Fibroblast of lung (primary cell): ENCODE measurements around the gene SIAH3. TPM values are rescaled to one million over a fixed set of nuclear protein-coding genes. Genes with fewer than 3 reads are reported as not detected.
"Not testable (repeated sequence)": the region's sequence is repeated elsewhere in the genome, so short reads cannot be mapped to it uniquely, and the experiment has no call there.

Source experiments
- DNase-seq, 2 donors: peaks; one replicate each; pipeline versions ENCODE4 v3.0.0 to v3.0.0-alpha.2; 2010; ENCODE audit warnings: low read depth in 2 of 2
- H2AFZ ChIP-seq: 2 replicates; pipeline ENCODE4 v1.5.1; 2012; ENCODE audit warnings: low read length, control low read depth, inconsistent platforms
- H3K27ac ChIP-seq: 2 replicates; pipeline ENCODE4 v1.5.1; 2011; ENCODE audit warnings: low read length, control low read depth; ENCODE audit not compliant: insufficient read depth
- H3K27me3 ChIP-seq: 2 replicates; pipeline ENCODE4 v1.5.1; 2011; ENCODE audit warnings: mild to moderate bottlenecking, low read length; ENCODE audit not compliant: control insufficient read depth, insufficient read depth
- H3K36me3 ChIP-seq: 2 replicates; pipeline ENCODE4 v1.5.1; 2011; ENCODE audit warnings: low read length; ENCODE audit not compliant: control insufficient read depth, insufficient read depth
- H3K4me1 ChIP-seq: 2 replicates; pipeline ENCODE4 v1.5.1; 2011; ENCODE audit warnings: low read length; ENCODE audit not compliant: control insufficient read depth, insufficient read depth; ENCODE audit errors: extremely low read depth
- H3K4me2 ChIP-seq: 2 replicates; pipeline ENCODE4 v1.5.1; 2011; ENCODE audit warnings: low read length, control low read depth; ENCODE audit not compliant: insufficient read depth; ENCODE audit errors: extremely low read depth
- H3K4me3 ChIP-seq, 4 experiments: fragments of 200-600 bp in 1 of 4; sonication (generic) in 1 of 4; replicated peaks in 1 of 4; 2 replicates each; pipeline ENCODE4 v1.5.1; 2011 to 2016; ENCODE audit warnings: low read length in 4 of 4, low read depth in 3 of 4, mild to moderate bottlenecking in 3 of 4, control low read depth in 2 of 4, inconsistent platforms in 1 of 4, mixed read lengths in 1 of 4; ENCODE audit not compliant: insufficient read depth in 1 of 4; ENCODE audit errors: control extremely low read depth in 1 of 4
- H3K79me2 ChIP-seq: 2 replicates; pipeline ENCODE4 v1.5.1; 2012; ENCODE audit warnings: mild to moderate bottlenecking, low read length, inconsistent platforms; ENCODE audit not compliant: control insufficient read depth, insufficient read depth
- H3K9ac ChIP-seq: 2 replicates; pipeline ENCODE4 v1.5.1; 2011; ENCODE audit warnings: mild to moderate bottlenecking, low read length, control low read depth; ENCODE audit not compliant: insufficient read depth
- H3K9me3 ChIP-seq: 2 replicates; pipeline ENCODE4 v1.5.1; 2012; ENCODE audit warnings: low read depth, low read length; ENCODE audit not compliant: control insufficient read depth, insufficient read depth
- H4K20me1 ChIP-seq: 2 replicates; pipeline ENCODE4 v1.5.1; 2011; ENCODE audit warnings: low read length; ENCODE audit not compliant: control insufficient read depth, insufficient read depth; ENCODE audit errors: extremely low read depth
- EZH2 ChIP-seq: IDR thresholded peaks from 2 replicates; pipeline ENCODE4 v1.5.1; 2012; ENCODE audit warnings: low read length, control low read depth, mild to moderate bottlenecking; ENCODE audit errors: missing control alignments
- polyA plus RNA-seq, 2 donors: library from polyadenylated mRNA; depleted of rRNA in 1 of 2; stranded (reverse) in 1 of 2; unstranded in 1 of 2; fragments of >200 nt; gene quantifications; 2 replicates each; pipeline ENCODE4 v1.2.1, GENCODE V29; 2011 to 2012; ENCODE audit warnings: missing spikeins in 1 of 2
- total RNA-seq: library from RNA; depleted of rRNA; stranded (reverse); fragments of >200 nt; gene quantifications from 2 replicates; pipeline ENCODE4 v1.2.1, GENCODE V29; 2014
- TF ChIP-seq, protein P1 (sequence below), 2 donors: IDR thresholded peaks in 1 of 2; conservative IDR thresholded peaks in 1 of 2; 1 replicate in 1 of 2; 2 replicates in 1 of 2; pipeline ENCODE4 v1.5.1; 2011 to 2012; ENCODE audit warnings: low read length in 2 of 2, control low read depth in 1 of 2, inconsistent platforms in 1 of 2, low read depth in 1 of 2, mild to moderate bottlenecking in 1 of 2

SIAH3 gene
- total and polyA plus RNA-seq, 2 donors (not counting 1 experiment from before 2014, with no cell fraction given): not detected

DNA sequence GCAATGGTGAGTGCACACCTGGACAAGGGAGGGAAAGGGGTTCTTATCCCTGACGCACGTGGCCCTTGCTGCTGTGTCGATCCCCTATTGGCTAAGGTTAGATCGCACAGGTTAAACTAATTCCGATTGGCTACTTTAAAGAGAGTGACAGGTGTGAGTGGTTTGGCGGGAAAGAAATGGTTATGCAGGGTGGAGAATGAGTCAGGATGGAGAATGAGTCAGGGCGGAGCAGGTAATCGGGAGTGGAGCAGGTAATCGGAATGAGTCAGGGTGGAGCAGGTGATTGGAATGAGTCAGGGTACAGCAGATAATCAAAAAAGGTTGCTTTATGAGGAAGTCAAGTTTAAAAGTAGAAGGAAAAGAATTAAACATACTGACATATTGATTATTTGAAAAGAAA is 24.4 kb upstream of the SIAH3 start:
- Histone ChIP-seq H3K4me3 (no peak overlapping the region), H3K9ac (no peak overlapping the region), H4K20me1 (no peaks in the 10 kb centered on the region), H3K4me2 (no peak overlapping the region), H3K9me3 (no peaks in the 10 kb centered on the region), H3K27ac (no peak overlapping the region), H2AFZ (no peak overlapping the region), H3K4me1 (no peaks in the 10 kb centered on the region), H3K79me2 (no peaks in the 10 kb centered on the region), H3K27me3 (peaks cover 4% of the 10 kb centered on the region), H3K36me3 (no peaks in the 10 kb centered on the region)
- DNase-seq: no peak
- TF ChIP-seq, protein P1, sequence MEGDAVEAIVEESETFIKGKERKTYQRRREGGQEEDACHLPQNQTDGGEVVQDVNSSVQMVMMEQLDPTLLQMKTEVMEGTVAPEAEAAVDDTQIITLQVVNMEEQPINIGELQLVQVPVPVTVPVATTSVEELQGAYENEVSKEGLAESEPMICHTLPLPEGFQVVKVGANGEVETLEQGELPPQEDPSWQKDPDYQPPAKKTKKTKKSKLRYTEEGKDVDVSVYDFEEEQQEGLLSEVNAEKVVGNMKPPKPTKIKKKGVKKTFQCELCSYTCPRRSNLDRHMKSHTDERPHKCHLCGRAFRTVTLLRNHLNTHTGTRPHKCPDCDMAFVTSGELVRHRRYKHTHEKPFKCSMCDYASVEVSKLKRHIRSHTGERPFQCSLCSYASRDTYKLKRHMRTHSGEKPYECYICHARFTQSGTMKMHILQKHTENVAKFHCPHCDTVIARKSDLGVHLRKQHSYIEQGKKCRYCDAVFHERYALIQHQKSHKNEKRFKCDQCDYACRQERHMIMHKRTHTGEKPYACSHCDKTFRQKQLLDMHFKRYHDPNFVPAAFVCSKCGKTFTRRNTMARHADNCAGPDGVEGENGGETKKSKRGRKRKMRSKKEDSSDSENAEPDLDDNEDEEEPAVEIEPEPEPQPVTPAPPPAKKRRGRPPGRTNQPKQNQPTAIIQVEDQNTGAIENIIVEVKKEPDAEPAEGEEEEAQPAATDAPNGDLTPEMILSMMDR (conservative IDR thresholded peaks at IDR 0.05 in 1 of 2, IDR thresholded peaks at IDR 0.05 in 1 of 2; ENCODE audit: low read depth in 1 of 2, low read length in 2 of 2): no peak
- no peak for TF ChIP-seq EZH2

DNA sequence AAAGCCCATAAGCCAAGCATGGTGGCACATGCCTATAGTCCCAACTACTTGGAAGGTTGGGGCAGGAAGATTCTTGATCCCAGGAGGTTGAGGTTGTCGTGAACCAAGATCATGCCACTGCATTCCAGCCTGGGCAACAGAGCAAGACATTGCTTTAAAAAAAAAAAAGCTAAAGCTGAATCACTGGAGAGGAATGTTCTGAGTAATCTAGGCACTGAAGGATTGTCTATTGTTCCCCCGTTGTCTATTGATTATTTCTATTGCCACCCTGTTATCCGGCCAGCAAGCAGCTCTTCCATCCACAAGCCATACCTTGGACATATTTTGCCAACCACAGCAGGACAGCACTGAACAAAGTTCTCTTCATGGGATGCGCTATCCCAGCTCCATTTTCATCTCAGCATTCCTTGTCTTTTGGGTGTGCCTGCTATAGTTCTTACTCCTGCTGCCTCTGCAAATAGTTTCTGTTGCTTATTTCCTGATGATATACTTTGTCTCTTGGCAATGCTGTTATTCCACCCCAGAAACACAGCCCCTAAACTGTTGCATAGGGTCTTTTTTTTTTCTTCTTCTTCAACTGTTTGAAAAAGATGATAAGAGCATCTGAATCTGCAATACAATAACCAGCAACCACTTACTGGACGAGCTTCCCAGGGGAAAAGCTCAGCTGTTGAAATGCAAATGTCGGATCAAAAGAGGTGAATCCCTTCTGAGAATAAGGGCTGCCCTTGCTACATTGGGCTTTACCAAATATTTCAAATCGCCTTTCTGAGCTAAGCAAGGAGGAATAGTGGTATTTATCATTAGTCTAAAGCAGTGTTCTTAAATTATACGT is 22.2 kb upstream of the SIAH3 start:
- no peak overlapping the region for H2AFZ ChIP-seq
- H3K4me1 ChIP-seq: no peaks in the 10 kb centered on the region
- DNase-seq: peak in 1 of 2 donors; percentile 42
- no peaks in the 10 kb centered on the region for H4K20me1 ChIP-seq
- no peaks in the 10 kb centered on the region for H3K36me3 ChIP-seq
- H3K9ac ChIP-seq: no peak overlapping the region
- no peak overlapping the region for H3K27ac ChIP-seq
- H3K4me3 ChIP-seq: no peak overlapping the region
- no peak overlapping the region for H3K4me2 ChIP-seq
- no peaks in the 10 kb centered on the region for H3K79me2 ChIP-seq
- H3K27me3 ChIP-seq: no peaks in the 10 kb centered on the region
- TF ChIP-seq, protein P1 (conservative IDR thresholded peaks at IDR 0.05 in 1 of 2, IDR thresholded peaks at IDR 0.05 in 1 of 2; ENCODE audit: low read depth in 1 of 2, low read length in 2 of 2): no peak
- no peak for TF ChIP-seq EZH2
- no peaks in the 10 kb centered on the region for H3K9me3 ChIP-seq

DNA sequence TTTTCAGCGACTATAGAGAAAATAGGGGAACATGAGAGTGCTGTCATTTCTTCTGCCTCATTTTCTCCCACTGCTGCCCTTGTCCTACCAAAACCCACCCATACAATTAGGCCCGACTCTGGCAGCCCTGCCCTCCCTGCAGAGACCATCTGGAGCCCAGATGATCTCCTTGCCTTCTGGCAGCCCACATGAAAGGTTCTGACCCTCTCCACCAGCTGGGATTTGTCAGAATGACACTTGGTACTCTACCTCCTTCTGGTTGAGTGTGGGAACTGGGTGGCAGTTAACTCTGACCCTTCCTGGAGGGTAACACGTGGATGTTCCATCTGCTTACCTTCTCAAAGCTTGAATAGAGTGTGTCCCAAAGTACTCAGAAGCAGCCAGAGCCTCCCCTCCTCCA is 21.0 kb upstream of the SIAH3 start:
- H3K4me2 ChIP-seq: no peak overlapping the region
- no peak overlapping the region for H3K4me3 ChIP-seq
- no peaks in the 10 kb centered on the region for H3K9me3 ChIP-seq
- no peaks in the 10 kb centered on the region for H3K4me1 ChIP-seq
- no peak for TF ChIP-seq EZH2
- TF ChIP-seq, protein P1 (conservative IDR thresholded peaks at IDR 0.05 in 1 of 2, IDR thresholded peaks at IDR 0.05 in 1 of 2; ENCODE audit: low read depth in 1 of 2, low read length in 2 of 2): no peak
- H3K79me2 ChIP-seq: no peaks in the 10 kb centered on the region
- H2AFZ ChIP-seq: no peak overlapping the region
- no peak overlapping the region for H3K27ac ChIP-seq
- no peaks in the 10 kb centered on the region for H3K36me3 ChIP-seq
- peak in 1 of 2 donors; percentile 34 for DNase-seq
- no peaks in the 10 kb centered on the region for H4K20me1 ChIP-seq
- H3K27me3 ChIP-seq: no peaks in the 10 kb centered on the region
- no peak overlapping the region for H3K9ac ChIP-seq

DNA sequence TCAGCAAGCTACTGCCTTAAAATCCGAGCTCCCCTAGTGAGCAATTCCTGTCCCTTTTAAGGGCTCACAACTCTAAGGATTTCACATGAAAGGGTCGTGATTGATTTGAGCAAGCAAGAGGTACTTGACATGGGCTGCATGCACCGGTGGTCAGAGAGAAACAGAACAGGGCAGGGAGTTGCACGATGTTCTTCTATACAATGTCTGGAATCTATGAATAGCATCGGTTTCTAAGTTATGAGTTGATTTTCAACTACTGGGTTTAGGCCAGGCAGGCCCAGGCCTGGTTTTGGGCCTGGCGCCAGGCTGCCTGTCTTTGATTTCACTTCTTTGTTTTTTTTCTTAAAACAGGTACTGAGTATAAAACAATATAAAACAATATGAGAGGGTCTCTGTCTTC is 19.6 kb upstream of the SIAH3 start:
- H3K9me3 ChIP-seq, H2AFZ ChIP-seq, H3K27me3 ChIP-seq, H3K27ac ChIP-seq, H3K9ac ChIP-seq, H3K4me2 ChIP-seq, H3K4me3 ChIP-seq, H3K4me1 ChIP-seq, H3K79me2 ChIP-seq, H3K36me3 ChIP-seq, H4K20me1 ChIP-seq, DNase-seq: not testable (repeated sequence)
